T follicular helper cell (primary cell): Measurements from ENCODE around the gene ASTN2.

Experiments used
- DNase-seq: peaks from one replicate; pipeline ENCODE4 v3.0.0-alpha.2; 2020; ENCODE audit warnings: low read depth
- total RNA-seq, 2 experiments: gene quantifications; one replicate each; lab custom pipeline; 2026; lab: John Stamatoyannopoulos, UW

ASTN2 gene
- total RNA-seq = 1.7 to 4.6 reads per million in 2 experiments

- no peak for DNase-seq
These were observed at the start of gene ASTN2 for GRCh38 chr9:117414906-117415331. ASTN2 (minus strand) TSS chr9:117415057; CDS start chr9:117414938, 119 bp downstream.

- DNase-seq = no peak
These were observed 48.0 kb upstream of the ASTN2 start for GRCh38 chr9:117462861-117463260.

- no peak for DNase-seq
These were observed 46.5 kb upstream of the ASTN2 start for GRCh38 chr9:117461386-117461785.

- no peak for DNase-seq
These were observed 45.9 kb upstream of the ASTN2 start for GRCh38 chr9:117460743-117461142.

GRCh38 chr9:117459913-117460312 is 45.1 kb upstream of the ASTN2 start:
- DNase-seq = no peak

- DNase-seq = no peak
These were observed 43.2 kb upstream of the ASTN2 start for GRCh38 chr9:117458066-117458465.

GRCh38 chr9:117454711-117455110 is 39.9 kb upstream of the ASTN2 start:
- no peak for DNase-seq

GRCh38 chr9:117453737-117454136 is 38.9 kb upstream of the ASTN2 start:
- DNase-seq = no peak

GRCh38 chr9:117451311-117451710 is 36.5 kb upstream of the ASTN2 start:
- DNase-seq = no peak

GRCh38 chr9:117448066-117448465 is 33.2 kb upstream of the ASTN2 start:
- DNase-seq = no peak

- DNase-seq = no peak
These were observed 30.8 kb upstream of the ASTN2 start for GRCh38 chr9:117445631-117446030.

- no peak for DNase-seq
These were observed 29.6 kb upstream of the ASTN2 start for GRCh38 chr9:117444501-117444900.

- no peak for DNase-seq
These were observed 22.4 kb upstream of the ASTN2 start for GRCh38 chr9:117437283-117437682.

- DNase-seq = no peak
These were observed 20.9 kb upstream of the ASTN2 start for GRCh38 chr9:117435630-117436261.

- DNase-seq = no peak
These were observed 19.7 kb upstream of the ASTN2 start for GRCh38 chr9:117434566-117434965.

- DNase-seq = no peak
These were observed 16.0 kb upstream of the ASTN2 start for GRCh38 chr9:117430813-117431212.

- DNase-seq = no peak
These were observed 12.6 kb upstream of the ASTN2 start for GRCh38 chr9:117427357-117427913.

- no peak for DNase-seq
These were observed 10.7 kb upstream of the ASTN2 start for GRCh38 chr9:117425566-117425965.

GRCh38 chr9:117424291-117424690 is 9.4 kb upstream of the ASTN2 start:
- no peak for DNase-seq

- no peak for DNase-seq
These were observed 3.3 kb upstream of the ASTN2 start for GRCh38 chr9:117418111-117418510.

- DNase-seq = no peak
These were observed 2.0 kb upstream of the ASTN2 start for GRCh38 chr9:117416856-117417255.

- no peak for DNase-seq
These were observed 579 bp upstream of the ASTN2 start for GRCh38 chr9:117415358-117415914.

- no peak for DNase-seq
These were observed 494 bp downstream of the ASTN2 start for GRCh38 chr9:117414220-117414905.
